Measurements from ENCODE around the gene PADI2.

Gene PADI2

GRCh38 chr1:17137441-17137840, 18.2 kb upstream of the PADI2 start:
- no peak for DNase-seq

GRCh38 chr1:17136936-17137335, 17.7 kb upstream of the PADI2 start:
- DNase-seq = no peak

GRCh38 chr1:17136145-17136544, 16.9 kb upstream of the PADI2 start:
- no peak for DNase-seq

- DNase-seq = no peak
Observed at GRCh38 chr1:17135530-17135929, 16.3 kb upstream of the PADI2 start.

GRCh38 chr1:17134724-17135123, 15.5 kb upstream of the PADI2 start:
- no peak for DNase-seq

GRCh38 chr1:17134034-17134433, 14.8 kb upstream of the PADI2 start:
- no peak for DNase-seq

GRCh38 chr1:17130138-17130635, 10.9 kb upstream of the PADI2 start:
- DNase-seq = no peak

GRCh38 chr1:17128361-17128760, 9.1 kb upstream of the PADI2 start:
- DNase-seq = peak; percentile 42

GRCh38 chr1:17125756-17126237, 6.5 kb upstream of the PADI2 start:
- DNase-seq = peak; percentile 65

- no peak for DNase-seq
Observed at GRCh38 chr1:17123196-17124045, 4.2 kb upstream of the PADI2 start.

- DNase-seq = peak; percentile 17
Observed at GRCh38 chr1:17122521-17123164, 3.4 kb upstream of the PADI2 start.

- DNase-seq = no peak
Observed at GRCh38 chr1:17121881-17122280, 2.6 kb upstream of the PADI2 start.

- DNase-seq = no peak
Observed at GRCh38 chr1:17120962-17121837, 1.9 kb upstream of the PADI2 start.

- DNase-seq = no peak
Observed at GRCh38 chr1:17120481-17120877, 1.2 kb upstream of the PADI2 start.

- DNase-seq = no peak
Observed at GRCh38 chr1:17119773-17120480, 676 bp upstream of the PADI2 start.

GRCh38 chr1:17118706-17119075, 560 bp downstream of the PADI2 start:
- DNase-seq = no peak

GRCh38 chr1:17118268-17118667, 983 bp downstream of the PADI2 start:
- no peak for DNase-seq

GRCh38 chr1:17117451-17118265, 1.6 kb downstream of the PADI2 start:
- DNase-seq = no peak

GRCh38 chr1:17116643-17117042, 2.6 kb downstream of the PADI2 start:
- DNase-seq = no peak

GRCh38 chr1:17113963-17114362, 5.3 kb downstream of the PADI2 start:
- DNase-seq = no peak

GRCh38 chr1:17112496-17113236, 6.6 kb downstream of the PADI2 start:
- no peak for DNase-seq
